BLaER1 (cell line): ENCODE data around the gene FCRL3.

Experiments
- H3K27ac ChIP-seq: shearing (Covaris generic); formaldehyde crosslinking; 2 replicates; pipeline ENCODE4 v1.8.1; 2022
- H3K27me3 ChIP-seq: shearing (Covaris generic); formaldehyde crosslinking; 2 replicates; pipeline ENCODE4 v1.8.1; 2022
- H3K36me3 ChIP-seq: shearing (Covaris generic); formaldehyde crosslinking; 2 replicates; pipeline ENCODE4 v1.8.1; 2022
- H3K4me1 ChIP-seq: shearing (Covaris generic); formaldehyde crosslinking; 2 replicates; pipeline ENCODE4 v1.8.1; 2022
- H3K4me2 ChIP-seq: shearing (Covaris generic); formaldehyde crosslinking; 2 replicates; pipeline ENCODE4 v1.8.1; 2022
- H3K4me3 ChIP-seq: shearing (Covaris generic); formaldehyde crosslinking; 2 replicates; pipeline ENCODE4 v1.8.1; 2022
- H3K9ac ChIP-seq: shearing (Covaris generic); formaldehyde crosslinking; 2 replicates; pipeline ENCODE4 v1.8.1; 2022
- H3K9me3 ChIP-seq: shearing (Covaris generic); formaldehyde crosslinking; 2 replicates; pipeline ENCODE4 v1.8.1; 2022
- H4K20me1 ChIP-seq: shearing (Covaris generic); formaldehyde crosslinking; 2 replicates; pipeline ENCODE4 v1.8.1; 2022
- Cebpa-rat ChIP-seq: shearing (Covaris generic); IDR thresholded peaks from 2 replicates; pipeline ENCODE4 v1.8.1; 2022

FCRL3 gene

GRCh38 chr1:157715736-157716135 lies 15.2 kb upstream of the FCRL3 start:
- peaks cover 1% of the 10 kb centered on the region for H3K9me3 ChIP-seq
- TF ChIP-seq Cebpa-rat = no peak
- H3K9ac ChIP-seq = no peak overlapping the region
- H3K27ac ChIP-seq = no peak overlapping the region
- no peaks in the 10 kb centered on the region for H3K36me3 ChIP-seq
- H3K4me3 ChIP-seq = no peak overlapping the region
- H4K20me1 ChIP-seq = no peaks in the 10 kb centered on the region
- H3K4me1 ChIP-seq = no peaks in the 10 kb centered on the region
- H3K27me3 ChIP-seq = no peaks in the 10 kb centered on the region
- no peak overlapping the region for H3K4me2 ChIP-seq

GRCh38 chr1:157711802-157712201 lies 11.2 kb upstream of the FCRL3 start:
- no peak overlapping the region for H3K4me2 ChIP-seq
- H3K27me3 ChIP-seq = no peaks in the 10 kb centered on the region
- no peak for TF ChIP-seq Cebpa-rat
- no peak overlapping the region for H3K4me3 ChIP-seq
- H4K20me1 ChIP-seq = no peaks in the 10 kb centered on the region
- no peaks in the 10 kb centered on the region for H3K4me1 ChIP-seq
- H3K27ac ChIP-seq = no peak overlapping the region
- H3K9me3 ChIP-seq = no peaks in the 10 kb centered on the region
- H3K36me3 ChIP-seq = no peaks in the 10 kb centered on the region
- H3K9ac ChIP-seq = no peak overlapping the region

- Histone ChIP-seq H3K9me3 (no peaks in the 10 kb centered on the region), H3K27ac (no peak overlapping the region), H3K27me3 (no peaks in the 10 kb centered on the region), H3K4me1 (no peaks in the 10 kb centered on the region), H4K20me1 (no peaks in the 10 kb centered on the region), H3K36me3 (no peaks in the 10 kb centered on the region), H3K9ac (no peak overlapping the region), H3K4me3 (no peak overlapping the region), H3K4me2 (no peak overlapping the region)
- no peak for TF ChIP-seq Cebpa-rat
Observed at GRCh38 chr1:157704878-157705277, 4.3 kb upstream of the FCRL3 start.

GRCh38 chr1:157703981-157704380 lies 3.4 kb upstream of the FCRL3 start:
- H3K27me3 ChIP-seq = no peaks in the 10 kb centered on the region
- TF ChIP-seq Cebpa-rat = no peak
- no peaks in the 10 kb centered on the region for H4K20me1 ChIP-seq
- H3K4me1 ChIP-seq = no peaks in the 10 kb centered on the region
- H3K27ac ChIP-seq = no peak overlapping the region
- H3K4me3 ChIP-seq = no peak overlapping the region
- H3K9ac ChIP-seq = no peak overlapping the region
- no peaks in the 10 kb centered on the region for H3K9me3 ChIP-seq
- no peaks in the 10 kb centered on the region for H3K36me3 ChIP-seq
- H3K4me2 ChIP-seq = no peak overlapping the region

GRCh38 chr1:157702308-157702825 lies 1.8 kb upstream of the FCRL3 start:
- Histone ChIP-seq H3K4me3 (no peak overlapping the region), H3K9ac (no peak overlapping the region), H3K4me2 (no peak overlapping the region), H3K4me1 (no peaks in the 10 kb centered on the region), H3K36me3 (no peaks in the 10 kb centered on the region), H4K20me1 (no peaks in the 10 kb centered on the region), H3K27ac (no peak overlapping the region), H3K9me3 (no peaks in the 10 kb centered on the region), H3K27me3 (no peaks in the 10 kb centered on the region)
- no peak for TF ChIP-seq Cebpa-rat

GRCh38 chr1:157700305-157700704 lies 264 bp downstream of the FCRL3 start:
- H3K36me3 ChIP-seq = no peaks in the 10 kb centered on the region

GRCh38 chr1:157697781-157698569 lies 2.6 kb downstream of the FCRL3 start:
- Histone ChIP-seq H3K9ac (no peak overlapping the region), H4K20me1 (no peaks in the 10 kb centered on the region), H3K4me2 (no peak overlapping the region), H3K4me1 (no peaks in the 10 kb centered on the region), H3K27me3 (no peaks in the 10 kb centered on the region), H3K9me3 (no peaks in the 10 kb centered on the region), H3K4me3 (no peak overlapping the region), H3K36me3 (no peaks in the 10 kb centered on the region), H3K27ac (no peak overlapping the region)
- TF ChIP-seq Cebpa-rat = no peak

More at GRCh38 chr1:157700305-157700704, 264 bp downstream of the FCRL3 start:
- Histone ChIP-seq H3K27me3 (no peaks in the 10 kb centered on the region), H3K4me1 (no peaks in the 10 kb centered on the region), H3K9ac (no peak overlapping the region), H3K27ac (no peak overlapping the region), H4K20me1 (no peaks in the 10 kb centered on the region), H3K4me3 (no peak overlapping the region), H3K9me3 (no peaks in the 10 kb centered on the region), H3K4me2 (no peak overlapping the region)
- TF ChIP-seq Cebpa-rat = no peak

GRCh38 chr1:157696966-157697628 lies 3.5 kb downstream of the FCRL3 start:
- Histone ChIP-seq H3K4me3 (no peak overlapping the region), H3K27ac (no peak overlapping the region), H3K27me3 (no peaks in the 10 kb centered on the region), H3K4me1 (no peaks in the 10 kb centered on the region), H3K4me2 (no peak overlapping the region), H3K9me3 (no peaks in the 10 kb centered on the region), H3K9ac (no peak overlapping the region), H3K36me3 (no peaks in the 10 kb centered on the region), H4K20me1 (no peaks in the 10 kb centered on the region)
- TF ChIP-seq Cebpa-rat = no peak

GRCh38 chr1:157695417-157695816 lies 5.2 kb downstream of the FCRL3 start:
- H4K20me1 ChIP-seq = no peaks in the 10 kb centered on the region
- no peak overlapping the region for H3K9ac ChIP-seq
- H3K4me3 ChIP-seq = no peak overlapping the region
- no peaks in the 10 kb centered on the region for H3K36me3 ChIP-seq
- no peaks in the 10 kb centered on the region for H3K9me3 ChIP-seq
- H3K4me2 ChIP-seq = no peak overlapping the region
- no peaks in the 10 kb centered on the region for H3K4me1 ChIP-seq
- no peak overlapping the region for H3K27ac ChIP-seq
- no peak for TF ChIP-seq Cebpa-rat
- no peaks in the 10 kb centered on the region for H3K27me3 ChIP-seq

- Histone ChIP-seq H3K9me3 (no peaks in the 10 kb centered on the region), H4K20me1 (no peaks in the 10 kb centered on the region)
Observed at GRCh38 chr1:157691285-157691920, 9.2 kb downstream of the FCRL3 start.

More at GRCh38 chr1:157691285-157691920, 9.2 kb downstream of the FCRL3 start:
- H3K4me2 ChIP-seq = no peak overlapping the region
- no peak overlapping the region for H3K9ac ChIP-seq
- no peaks in the 10 kb centered on the region for H3K36me3 ChIP-seq
- no peak overlapping the region for H3K27ac ChIP-seq
- H3K4me1 ChIP-seq = no peaks in the 10 kb centered on the region
- TF ChIP-seq Cebpa-rat = no peak
- H3K27me3 ChIP-seq = no peaks in the 10 kb centered on the region
- H3K4me3 ChIP-seq = no peak overlapping the region
